ENCODE measurements around the gene AGTPBP1. TPM values are rescaled to one million over a fixed set of nuclear protein-coding genes. Genes with fewer than 3 reads are reported as not detected.

AGTPBP1 gene
- total and polyA plus RNA-seq, 5 donors: 11.0 to 54.8 (median 48.0) TPM

DNA sequence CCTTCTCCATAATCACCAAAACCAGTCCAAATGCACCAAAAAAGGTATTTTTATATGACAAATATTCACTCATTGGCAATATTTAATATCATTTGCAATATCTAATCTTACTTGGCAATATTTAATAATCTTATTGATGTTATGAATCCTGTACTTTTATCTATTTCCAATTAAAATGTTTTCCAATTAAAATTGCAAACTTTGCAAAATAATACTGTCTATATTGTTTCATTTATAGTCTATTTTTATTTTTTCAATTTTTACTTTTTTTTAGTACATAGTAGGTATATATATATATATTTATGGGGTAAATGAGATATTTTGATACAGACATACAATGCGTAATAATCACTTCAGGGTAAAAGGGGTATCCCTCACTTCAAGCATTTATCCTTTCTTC lies 109.9 kb downstream of the AGTPBP1 start:
- no peaks in the 10 kb centered on the region for H3K9me3 ChIP-seq (ENCODE audit: control insufficient read depth, low read length)
- DNase-seq: no peak
- no peaks in the 10 kb centered on the region for H3K4me1 ChIP-seq (ENCODE audit: control insufficient read depth, insufficient read depth, low read length)
- 94% methylated on average over 1 of the region's 1 CpG for WGBS
- no peak overlapping the region for H3K27ac ChIP-seq (ENCODE audit: low read length)
- no peak for ATAC-seq
- no peak overlapping the region for H3K4me3 ChIP-seq (ENCODE audit: low read length)
- intact Hi-C loops (cut with DNase I): no loop called here
- H3K27me3 ChIP-seq (ENCODE audit: control insufficient read depth, insufficient read depth): no peaks in the 10 kb centered on the region

DNA sequence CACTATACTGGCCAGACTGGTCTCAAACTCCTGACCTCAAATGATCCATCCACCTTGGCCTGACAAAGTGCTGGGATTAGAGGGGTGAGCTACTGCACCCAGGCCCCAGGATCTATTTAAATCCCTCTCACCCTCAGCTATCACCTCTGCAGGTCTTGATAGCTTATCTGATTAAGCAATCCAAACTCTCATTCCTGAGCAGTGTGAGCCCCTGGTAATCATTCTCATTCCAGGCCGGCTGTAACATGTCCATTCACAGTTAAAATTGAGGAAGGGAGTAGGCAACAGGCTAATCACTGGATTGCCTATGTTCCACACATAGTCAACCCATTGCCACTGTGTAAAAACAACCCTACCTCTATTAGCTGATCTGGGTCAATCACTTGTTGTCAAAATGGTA lies 111.1 kb downstream of the AGTPBP1 start:
- intact Hi-C loops (cut with DNase I): no loop called here
- Histone ChIP-seq H3K27me3 (ENCODE audit: control insufficient read depth, insufficient read depth) (no peaks in the 10 kb centered on the region), H3K4me1 (ENCODE audit: control insufficient read depth, insufficient read depth, low read length) (no peaks in the 10 kb centered on the region), H3K9me3 (ENCODE audit: control insufficient read depth, low read length) (no peaks in the 10 kb centered on the region), H3K27ac (ENCODE audit: low read length) (no peak overlapping the region), H3K4me3 (ENCODE audit: low read length) (no peak overlapping the region)
- 75% methylated on average over 1 of the region's 1 CpG for WGBS
- ATAC-seq (no peak), DNase-seq (no peak)

DNA sequence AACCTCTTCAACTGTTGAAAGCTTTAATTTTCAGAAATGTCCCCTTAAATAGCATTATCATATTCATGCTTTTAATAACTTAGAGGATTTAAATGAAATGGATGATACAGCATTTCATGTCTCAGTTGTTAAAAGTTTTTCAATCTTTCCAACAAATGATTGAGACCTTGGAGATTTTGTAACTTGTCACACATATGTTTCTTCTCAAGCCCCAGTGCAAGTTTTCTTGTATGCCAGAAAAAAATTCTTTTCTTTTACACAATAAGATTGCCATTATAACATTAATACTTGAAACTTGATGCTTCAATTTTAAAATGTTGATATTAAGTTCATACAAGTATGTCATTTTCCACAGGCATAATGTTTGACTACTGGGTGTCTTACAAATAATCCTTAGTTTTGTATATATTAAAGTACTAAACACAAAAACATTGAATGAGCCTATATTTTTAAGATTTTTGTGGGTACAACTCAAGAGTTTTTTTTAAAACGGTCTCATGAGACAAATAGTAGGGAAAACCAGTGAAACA lies 124.5 kb downstream of the AGTPBP1 start:
- 78% methylated on average over 1 of the region's 1 CpG for WGBS
- Histone ChIP-seq H3K4me3 (ENCODE audit: low read length) (no peak overlapping the region), H3K27me3 (ENCODE audit: control insufficient read depth, insufficient read depth) (no peaks in the 10 kb centered on the region), H3K27ac (ENCODE audit: low read length) (no peak overlapping the region), H3K4me1 (ENCODE audit: control insufficient read depth, insufficient read depth, low read length) (no peaks in the 10 kb centered on the region), H3K9me3 (ENCODE audit: control insufficient read depth, low read length) (no peaks in the 10 kb centered on the region)
- DNase-seq (no peak), ATAC-seq (no peak)
- intact Hi-C loops (cut with DNase I): no loop called here

DNA sequence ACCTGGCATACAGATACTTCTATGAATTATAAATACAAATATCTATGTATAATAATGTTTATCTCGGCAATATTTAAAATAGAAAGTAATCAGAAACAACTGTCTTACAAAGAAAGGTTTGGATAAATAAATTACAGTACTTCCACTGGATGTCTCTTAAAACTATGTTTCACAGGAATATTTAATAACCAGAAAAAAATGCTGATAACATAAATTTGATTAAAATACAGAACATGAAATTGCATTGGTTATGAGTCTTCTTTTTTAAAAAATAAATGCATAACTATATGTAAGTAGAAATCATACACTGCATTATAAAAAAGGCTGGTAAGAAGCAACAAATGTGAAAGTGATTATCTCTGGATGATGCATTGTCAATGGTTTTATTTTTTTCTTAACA lies 126.0 kb downstream of the AGTPBP1 start:
- 92% methylated on average over 1 of the region's 1 CpG for WGBS
- no peaks in the 10 kb centered on the region for H3K9me3 ChIP-seq (ENCODE audit: control insufficient read depth, low read length)
- no peak overlapping the region for H3K27ac ChIP-seq (ENCODE audit: low read length)
- ATAC-seq: no peak
- no peaks in the 10 kb centered on the region for H3K27me3 ChIP-seq (ENCODE audit: control insufficient read depth, insufficient read depth)
- intact Hi-C loops (cut with DNase I): no loop called here
- DNase-seq: no peak
- no peak overlapping the region for H3K4me3 ChIP-seq (ENCODE audit: low read length)
- no peaks in the 10 kb centered on the region for H3K4me1 ChIP-seq (ENCODE audit: control insufficient read depth, insufficient read depth, low read length)

DNA sequence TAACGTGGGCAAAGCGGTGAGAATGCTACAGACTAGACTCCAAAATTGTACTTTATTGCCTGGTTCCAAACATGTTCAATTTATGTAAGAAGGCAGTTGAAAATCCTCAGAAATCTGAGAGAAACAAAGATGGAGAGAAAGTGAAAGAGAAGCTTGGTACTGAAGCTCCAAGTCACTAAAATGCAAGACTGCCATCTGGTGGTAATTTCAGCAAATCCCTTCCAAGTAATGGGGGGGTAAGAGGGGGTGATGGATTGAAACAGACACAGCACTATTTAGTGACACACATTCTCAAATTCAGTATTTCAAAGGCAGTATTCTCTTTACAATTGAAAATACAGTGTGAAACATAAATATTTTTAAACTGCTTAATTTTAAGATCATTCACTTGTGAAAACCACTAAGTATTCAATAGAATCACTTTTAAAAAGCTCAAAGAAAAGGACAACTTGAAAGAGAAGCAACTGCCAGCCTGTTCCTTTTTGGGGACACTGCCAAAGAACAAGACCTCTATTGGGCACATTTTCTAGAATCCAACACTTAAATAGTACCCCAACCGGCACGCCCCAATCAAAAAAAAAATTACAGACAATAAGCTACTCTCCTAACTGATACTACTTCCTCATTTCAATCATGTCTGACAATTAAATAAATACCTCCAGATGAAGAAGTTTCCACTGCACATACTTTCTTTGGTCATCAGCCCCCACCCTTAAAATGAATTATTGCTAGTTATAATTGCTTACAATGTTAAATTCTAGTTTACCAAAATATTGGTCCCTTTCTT lies 131.5 kb downstream of the AGTPBP1 start:
- Histone ChIP-seq H3K4me1 (ENCODE audit: control insufficient read depth, insufficient read depth, low read length) (no peaks in the 10 kb centered on the region), H3K9me3 (ENCODE audit: control insufficient read depth, low read length) (no peaks in the 10 kb centered on the region), H3K4me3 (ENCODE audit: low read length) (peak overlapping the region; percentile 17), H3K27me3 (ENCODE audit: control insufficient read depth, insufficient read depth) (no peaks in the 10 kb centered on the region), H3K27ac (ENCODE audit: low read length) (no peak overlapping the region)
- WGBS: 60% methylated on average over 4 of the region's 4 CpGs
- intact Hi-C loops (cut with DNase I): loop anchor here in 1 of 4 donors (5.0 kb wide), 1 partner anchor 1218 kb away; no protein-coding TSS in a partner anchor
- ATAC-seq (peak; percentile 70 to 79), DNase-seq (no peak)

DNA sequence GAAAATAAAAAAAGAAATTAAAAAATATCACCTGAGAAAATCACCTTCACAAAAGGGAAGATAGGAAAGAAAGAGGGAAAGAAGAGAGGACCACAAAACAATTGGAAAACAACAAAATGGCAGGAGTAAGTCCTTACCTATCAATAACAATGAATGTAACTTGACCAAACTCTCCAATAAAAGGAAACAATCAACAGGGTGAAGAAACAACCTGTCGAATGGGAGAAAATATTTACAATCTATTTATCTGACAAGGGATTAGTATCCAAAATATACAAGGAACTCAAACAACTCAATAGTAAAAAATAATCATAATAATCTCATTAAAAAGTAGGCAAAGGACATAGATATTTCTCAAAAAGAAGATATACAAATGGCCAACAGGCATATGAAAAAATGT lies 135.8 kb downstream of the AGTPBP1 start:
- DNase-seq (no peak), ATAC-seq (no peak)
- no peaks in the 10 kb centered on the region for H3K27me3 ChIP-seq (ENCODE audit: control insufficient read depth, insufficient read depth)
- no peak overlapping the region for H3K27ac ChIP-seq (ENCODE audit: low read length)
- 96% methylated on average over 1 of the region's 1 CpG for WGBS
- intact Hi-C loops (cut with DNase I): loop anchor here in 2 of 4 donors (5.0 to 10.0 kb wide), 3 partner anchors 99 to 1211 kb away; no protein-coding TSS in a partner anchor
- no peak overlapping the region for H3K4me3 ChIP-seq (ENCODE audit: low read length)
- H3K9me3 ChIP-seq (ENCODE audit: control insufficient read depth, low read length): no peaks in the 10 kb centered on the region
- H3K4me1 ChIP-seq (ENCODE audit: control insufficient read depth, insufficient read depth, low read length): no peaks in the 10 kb centered on the region

DNA sequence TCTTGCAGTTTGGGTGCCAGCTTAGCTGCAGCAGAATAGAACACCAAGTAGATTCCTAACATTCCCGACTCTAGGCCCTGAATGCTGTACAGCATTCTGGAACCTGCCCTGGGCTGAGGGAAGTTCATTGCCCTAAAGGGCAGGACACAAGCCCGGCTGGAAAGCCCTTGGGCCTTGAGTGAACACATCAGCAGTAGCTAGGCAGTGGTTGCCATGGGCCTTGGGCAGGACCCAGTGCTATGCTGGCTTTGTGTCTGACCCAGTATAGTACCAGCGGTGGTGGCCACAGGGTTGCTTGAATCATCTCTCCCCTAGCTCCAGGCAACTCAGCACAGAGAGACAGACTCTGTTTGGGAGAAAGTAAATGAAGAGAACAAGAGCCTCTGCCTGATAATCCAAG lies 137.8 kb downstream of the AGTPBP1 start:
- Histone ChIP-seq H3K27me3 (ENCODE audit: control insufficient read depth, insufficient read depth) (no peaks in the 10 kb centered on the region), H3K9me3 (ENCODE audit: control insufficient read depth, low read length) (no peaks in the 10 kb centered on the region), H3K27ac (ENCODE audit: low read length) (no peak overlapping the region), H3K4me1 (ENCODE audit: control insufficient read depth, insufficient read depth, low read length) (no peaks in the 10 kb centered on the region), H3K4me3 (ENCODE audit: low read length) (no peak overlapping the region)
- intact Hi-C loops (cut with DNase I): loop anchor here in 2 of 4 donors (10.0 kb wide), 2 partner anchors 1199 to 1209 kb away; no protein-coding TSS in a partner anchor
- WGBS: 90% methylated on average over 3 of the region's 3 CpGs
- DNase-seq (no peak), ATAC-seq (no peak)

DNA sequence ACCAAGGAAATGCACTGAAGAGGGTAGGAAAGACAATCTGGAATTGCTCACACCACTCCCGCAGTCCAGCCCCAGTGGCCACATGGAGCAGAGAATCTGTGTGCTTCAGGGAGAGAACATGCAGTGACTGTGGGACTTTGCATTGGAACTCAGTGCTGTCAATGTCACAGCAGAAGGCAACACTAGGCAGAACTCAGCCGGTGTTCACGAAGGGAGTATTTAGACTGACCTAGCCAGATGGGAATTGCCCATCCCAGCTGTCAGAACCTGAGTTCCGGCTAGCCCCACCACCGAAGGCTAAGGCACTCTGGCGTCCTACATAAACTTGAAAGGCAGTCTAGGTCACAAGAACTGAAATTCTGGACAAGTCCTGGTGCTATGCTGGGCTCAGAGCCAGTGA lies 139.0 kb downstream of the AGTPBP1 start:
- intact Hi-C loops (cut with DNase I): loop anchor here in 2 of 4 donors (10.0 kb wide), 2 partner anchors 1198 to 1208 kb away; no protein-coding TSS in a partner anchor
- Histone ChIP-seq H3K9me3 (ENCODE audit: control insufficient read depth, low read length) (no peaks in the 10 kb centered on the region), H3K4me3 (ENCODE audit: low read length) (no peak overlapping the region), H3K27ac (ENCODE audit: low read length) (no peak overlapping the region), H3K27me3 (ENCODE audit: control insufficient read depth, insufficient read depth) (no peaks in the 10 kb centered on the region), H3K4me1 (ENCODE audit: control insufficient read depth, insufficient read depth, low read length) (no peaks in the 10 kb centered on the region)
- 83% methylated on average over 6 of the region's 6 CpGs for WGBS
- ATAC-seq: peak in 1 of 2 donors; percentile 30
- peak in 1 of 3 donors; percentile 44 for DNase-seq

DNA sequence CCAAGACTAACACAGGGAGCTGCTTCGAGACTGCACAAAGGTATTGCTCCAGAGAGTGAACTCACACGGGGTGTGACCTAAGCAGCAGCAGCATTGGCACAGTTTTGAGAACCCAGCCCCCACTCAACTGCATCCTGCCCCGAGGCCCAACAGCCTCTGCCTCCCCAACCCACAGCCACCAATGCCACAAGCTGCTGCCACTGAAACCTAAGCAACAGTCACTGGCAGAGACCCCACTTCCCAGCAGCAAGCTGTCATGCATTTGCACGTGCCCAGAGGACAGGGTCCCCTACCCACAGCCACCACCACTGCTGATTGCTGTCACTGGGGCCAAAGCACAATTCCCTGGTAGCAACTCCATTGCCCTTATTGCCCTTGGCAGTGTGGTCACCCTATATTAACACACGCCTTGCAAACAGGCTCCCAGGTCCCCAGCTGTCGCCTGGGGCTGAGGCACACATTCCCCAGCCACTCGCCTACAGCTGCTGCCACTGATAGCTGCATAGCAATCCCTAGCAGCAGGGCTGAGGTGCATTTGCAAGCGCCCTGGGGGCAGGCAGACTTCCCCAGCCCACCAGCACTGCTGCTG lies 141.0 kb downstream of the AGTPBP1 start:
- Histone ChIP-seq H3K27ac (ENCODE audit: low read length) (peak overlapping the region; percentile 1), H3K9me3 (ENCODE audit: control insufficient read depth, low read length) (no peaks in the 10 kb centered on the region), H3K4me1 (ENCODE audit: control insufficient read depth, insufficient read depth, low read length) (no peaks in the 10 kb centered on the region), H3K27me3 (ENCODE audit: control insufficient read depth, insufficient read depth) (no peaks in the 10 kb centered on the region), H3K4me3 (ENCODE audit: low read length) (no peak overlapping the region)
- ATAC-seq: peak; percentile 20 to 50
- intact Hi-C loops (cut with DNase I): loop anchor here in 2 of 4 donors (10.0 kb wide), 2 partner anchors 1196 to 1206 kb away; no protein-coding TSS in a partner anchor
- 67% methylated on average over 8 of the region's 8 CpGs for WGBS
- DNase-seq: peak in 2 of 3 donors; percentile 20 to 51

DNA sequence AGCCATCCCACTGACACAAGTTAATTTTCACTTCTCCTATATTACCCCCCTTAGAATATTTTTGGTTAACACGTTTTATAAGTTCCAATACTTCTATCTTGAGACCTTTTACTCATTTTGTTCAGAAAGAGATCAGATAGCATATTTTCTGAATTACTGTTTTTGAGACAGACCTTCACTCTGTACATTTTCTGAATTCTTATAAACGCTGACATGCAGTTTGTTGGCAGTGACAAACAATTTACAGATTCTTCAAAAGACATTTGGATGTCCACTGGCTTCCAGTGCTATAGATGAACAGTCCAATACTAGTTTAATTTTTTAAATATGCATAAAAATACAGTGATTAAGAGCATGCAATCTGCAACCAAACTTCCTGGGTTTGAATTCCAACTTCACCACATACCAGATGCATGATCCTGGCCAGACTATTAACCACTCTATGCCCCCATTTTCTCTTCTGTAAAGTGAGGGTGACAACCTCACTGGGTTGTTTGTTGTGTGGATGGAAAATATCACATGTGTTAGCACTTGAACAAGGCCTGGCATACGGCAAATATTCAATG lies 142.1 kb downstream of the AGTPBP1 start:
- Histone ChIP-seq H3K27ac (ENCODE audit: low read length) (no peak overlapping the region), H3K4me3 (ENCODE audit: low read length) (no peak overlapping the region), H3K9me3 (ENCODE audit: control insufficient read depth, low read length) (no peaks in the 10 kb centered on the region), H3K4me1 (ENCODE audit: control insufficient read depth, insufficient read depth, low read length) (no peaks in the 10 kb centered on the region), H3K27me3 (ENCODE audit: control insufficient read depth, insufficient read depth) (no peaks in the 10 kb centered on the region)
- DNase-seq: no peak
- 56% methylated on average over 3 of the region's 3 CpGs for WGBS
- intact Hi-C loops (cut with DNase I): loop anchor here in 2 of 4 donors (10.0 kb wide), 2 partner anchors 1195 to 1205 kb away; no protein-coding TSS in a partner anchor
- no peak for ATAC-seq

DNA sequence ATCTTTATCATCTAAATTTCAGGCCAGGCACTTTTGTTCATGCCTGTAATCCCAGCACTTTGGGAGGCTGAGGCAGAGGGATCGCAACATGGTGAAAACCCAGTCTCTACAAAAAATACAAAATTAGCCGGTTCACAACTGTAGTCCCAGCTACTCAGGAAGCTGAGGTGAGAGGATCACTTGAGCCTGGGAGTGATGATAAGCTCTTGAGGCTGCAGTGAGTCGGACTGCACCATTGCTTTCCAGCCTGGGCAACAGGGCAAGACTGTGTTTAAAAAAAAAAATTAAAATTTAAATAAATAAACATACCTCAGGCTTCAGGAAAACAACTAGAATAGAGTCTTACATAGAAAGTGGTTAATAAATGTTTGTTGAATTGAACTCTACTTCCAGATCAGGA lies 147.4 kb downstream of the AGTPBP1 start:
- DNase-seq (no peak), ATAC-seq (no peak)
- H3K9me3 ChIP-seq (ENCODE audit: control insufficient read depth, low read length): no peaks in the 10 kb centered on the region
- 65% methylated on average over 3 of the region's 3 CpGs for WGBS
- H3K27ac ChIP-seq (ENCODE audit: low read length): no peak overlapping the region
- no peak overlapping the region for H3K4me3 ChIP-seq (ENCODE audit: low read length)
- no peaks in the 10 kb centered on the region for H3K27me3 ChIP-seq (ENCODE audit: control insufficient read depth, insufficient read depth)
- intact Hi-C loops (cut with DNase I): no loop called here
- peaks cover 1% of the 10 kb centered on the region for H3K4me1 ChIP-seq (ENCODE audit: control insufficient read depth, insufficient read depth, low read length)

Data from right cardiac atrium (tissue), 5 donors.